ENCODE measurements around the gene GPR171.

GPR171 gene

DNA sequence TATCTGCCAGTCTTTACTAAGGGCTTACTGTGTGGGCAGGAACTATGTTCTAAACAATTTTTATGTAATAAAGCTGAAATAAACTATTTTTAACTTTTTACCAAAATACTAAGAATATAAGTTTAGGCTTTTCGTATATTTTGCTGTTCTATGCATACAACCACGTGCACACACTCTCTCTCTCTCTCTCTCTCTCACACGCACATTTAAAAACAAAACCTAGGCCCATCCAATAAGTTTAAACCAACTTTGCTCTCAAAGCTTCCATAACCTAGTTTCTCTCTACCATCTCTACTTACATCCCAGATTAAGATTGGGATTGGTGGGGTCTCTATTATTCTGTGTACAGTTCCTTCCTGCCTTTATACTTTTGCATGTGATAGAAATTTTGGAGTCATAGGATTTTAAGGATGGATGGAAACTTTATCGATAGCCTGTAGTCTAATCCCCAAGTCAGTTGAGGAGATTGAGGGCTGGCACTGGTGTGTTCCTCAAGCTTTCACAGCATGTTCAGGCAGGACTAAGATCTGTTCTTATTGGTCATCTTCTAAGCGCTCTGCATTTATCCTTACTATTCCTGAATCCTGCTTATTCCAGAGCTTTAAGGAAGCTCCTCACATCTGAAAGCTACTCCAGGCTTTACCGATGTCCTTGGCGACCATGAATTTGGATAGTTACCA, 1.8 kb downstream of the GPR171 start:
- no peaks in the 10 kb centered on the region for H3K27me3 ChIP-seq
- no peak for DNase-seq
- no peak overlapping the region for H3K27ac ChIP-seq
- no peaks in the 10 kb centered on the region for H3K9me3 ChIP-seq
- TF ChIP-seq, protein P1, sequence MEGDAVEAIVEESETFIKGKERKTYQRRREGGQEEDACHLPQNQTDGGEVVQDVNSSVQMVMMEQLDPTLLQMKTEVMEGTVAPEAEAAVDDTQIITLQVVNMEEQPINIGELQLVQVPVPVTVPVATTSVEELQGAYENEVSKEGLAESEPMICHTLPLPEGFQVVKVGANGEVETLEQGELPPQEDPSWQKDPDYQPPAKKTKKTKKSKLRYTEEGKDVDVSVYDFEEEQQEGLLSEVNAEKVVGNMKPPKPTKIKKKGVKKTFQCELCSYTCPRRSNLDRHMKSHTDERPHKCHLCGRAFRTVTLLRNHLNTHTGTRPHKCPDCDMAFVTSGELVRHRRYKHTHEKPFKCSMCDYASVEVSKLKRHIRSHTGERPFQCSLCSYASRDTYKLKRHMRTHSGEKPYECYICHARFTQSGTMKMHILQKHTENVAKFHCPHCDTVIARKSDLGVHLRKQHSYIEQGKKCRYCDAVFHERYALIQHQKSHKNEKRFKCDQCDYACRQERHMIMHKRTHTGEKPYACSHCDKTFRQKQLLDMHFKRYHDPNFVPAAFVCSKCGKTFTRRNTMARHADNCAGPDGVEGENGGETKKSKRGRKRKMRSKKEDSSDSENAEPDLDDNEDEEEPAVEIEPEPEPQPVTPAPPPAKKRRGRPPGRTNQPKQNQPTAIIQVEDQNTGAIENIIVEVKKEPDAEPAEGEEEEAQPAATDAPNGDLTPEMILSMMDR (IDR thresholded peaks at IDR 0.05) = no peak
- intact Hi-C loops (cut with DNase I; ENCODE audit: low total_unique reads) = no loop called here
- H3K4me1 ChIP-seq = no peaks in the 10 kb centered on the region
- H3K36me3 ChIP-seq = no peaks in the 10 kb centered on the region
- H3K4me3 ChIP-seq = no peak overlapping the region

DNA sequence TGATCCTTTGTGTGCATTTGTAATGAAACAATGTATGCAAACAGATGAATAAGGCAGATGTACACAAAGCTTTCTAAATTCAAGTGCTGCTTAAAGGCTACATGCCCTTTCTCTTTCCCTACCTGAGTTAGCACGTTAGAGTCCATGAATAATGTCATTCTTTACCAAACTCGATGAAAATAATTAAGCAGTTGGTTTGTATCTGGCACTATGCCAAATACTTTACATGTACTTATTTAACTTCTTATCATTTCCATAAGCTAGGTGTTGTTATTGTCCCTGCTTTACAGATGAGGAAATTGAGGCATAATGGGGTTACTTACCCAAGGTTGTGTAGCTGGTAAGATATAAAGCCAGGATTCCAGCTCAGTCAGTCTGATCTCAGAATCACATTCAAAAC, 2.4 kb downstream of the GPR171 start:
- Histone ChIP-seq H3K9me3 (no peaks in the 10 kb centered on the region), H3K36me3 (no peaks in the 10 kb centered on the region), H3K4me1 (no peaks in the 10 kb centered on the region), H3K27ac (no peak overlapping the region), H3K27me3 (no peaks in the 10 kb centered on the region), H3K4me3 (no peak overlapping the region)
- TF ChIP-seq, protein P1 (IDR thresholded peaks at IDR 0.05) = no peak
- intact Hi-C loops (cut with DNase I; ENCODE audit: low total_unique reads) = no loop called here
- DNase-seq = no peak

DNA sequence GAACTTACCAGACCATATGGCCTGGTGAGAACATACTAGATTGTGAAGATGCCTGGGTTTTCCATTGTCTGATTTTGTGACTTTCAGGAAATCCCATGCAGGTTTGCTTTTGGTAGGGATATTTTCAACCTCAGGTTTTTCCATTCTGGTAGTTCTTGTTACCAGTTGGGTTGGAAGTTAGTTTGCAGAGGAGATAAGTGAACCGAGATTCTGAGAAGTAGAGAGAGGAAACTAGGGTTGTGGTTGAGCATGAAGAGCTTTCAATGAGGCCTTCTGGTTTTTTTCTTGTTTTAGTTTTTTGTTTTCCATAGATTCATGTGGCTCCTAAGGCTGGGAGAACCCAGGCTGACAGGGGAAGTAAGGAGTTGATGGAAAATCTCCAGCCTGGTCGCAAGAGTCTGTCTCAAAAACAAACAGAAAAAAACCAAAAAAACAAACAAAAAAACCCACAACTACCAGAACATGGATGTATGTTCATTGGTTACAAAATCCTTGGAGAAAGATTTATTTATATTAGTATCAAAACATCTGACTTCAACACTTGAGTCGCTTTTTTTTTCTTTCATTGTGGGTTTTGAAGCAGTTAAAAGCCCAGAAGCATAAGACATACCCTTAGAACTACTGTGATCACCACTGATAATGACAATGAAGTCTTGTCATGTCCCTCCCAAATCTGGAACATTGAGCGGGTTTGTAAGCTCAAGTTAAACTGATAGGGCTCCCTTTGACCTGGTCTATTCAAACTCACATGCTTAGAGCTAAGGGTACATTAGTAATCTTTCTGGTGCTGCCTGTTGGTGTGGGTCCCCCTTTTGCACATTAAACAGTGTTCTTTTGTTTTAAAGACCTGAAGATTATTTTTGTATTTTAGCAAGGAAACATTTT, 3.2 kb downstream of the GPR171 start:
- TF ChIP-seq, protein P1 (IDR thresholded peaks at IDR 0.05) = no peak
- Histone ChIP-seq H3K36me3 (no peaks in the 10 kb centered on the region), H3K4me3 (no peak overlapping the region), H3K4me1 (no peaks in the 10 kb centered on the region), H3K27ac (no peak overlapping the region), H3K9me3 (no peaks in the 10 kb centered on the region), H3K27me3 (no peaks in the 10 kb centered on the region)
- DNase-seq = no peak
- intact Hi-C loops (cut with DNase I; ENCODE audit: low total_unique reads) = no loop called here

DNA sequence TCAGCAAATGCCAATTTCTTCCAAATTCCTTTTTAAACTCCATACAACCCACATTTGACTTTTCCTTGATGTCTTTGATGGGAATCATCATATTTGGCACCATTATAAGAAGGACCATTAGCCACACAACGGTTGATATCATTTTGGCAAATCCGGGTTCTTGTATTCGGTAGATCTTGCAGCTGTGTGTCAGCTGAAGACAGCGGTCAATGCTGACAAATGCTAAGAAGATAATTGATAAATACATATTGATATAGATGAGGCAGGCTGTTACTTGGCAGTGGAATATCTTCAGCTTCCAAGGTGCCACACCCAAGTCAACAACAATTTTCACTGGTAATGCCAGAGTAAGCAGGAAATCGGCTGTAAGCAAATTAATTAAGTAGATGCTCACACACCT, 4.2 kb downstream of the GPR171 start:
- no peak overlapping the region for H3K4me3 ChIP-seq
- no peaks in the 10 kb centered on the region for H3K36me3 ChIP-seq
- intact Hi-C loops (cut with DNase I; ENCODE audit: low total_unique reads) = no loop called here
- no peaks in the 10 kb centered on the region for H3K4me1 ChIP-seq
- H3K9me3 ChIP-seq = no peaks in the 10 kb centered on the region
- DNase-seq = no peak
- H3K27me3 ChIP-seq = no peaks in the 10 kb centered on the region
- TF ChIP-seq, protein P1 (IDR thresholded peaks at IDR 0.05) = no peak
- H3K27ac ChIP-seq = no peak overlapping the region

DNA sequence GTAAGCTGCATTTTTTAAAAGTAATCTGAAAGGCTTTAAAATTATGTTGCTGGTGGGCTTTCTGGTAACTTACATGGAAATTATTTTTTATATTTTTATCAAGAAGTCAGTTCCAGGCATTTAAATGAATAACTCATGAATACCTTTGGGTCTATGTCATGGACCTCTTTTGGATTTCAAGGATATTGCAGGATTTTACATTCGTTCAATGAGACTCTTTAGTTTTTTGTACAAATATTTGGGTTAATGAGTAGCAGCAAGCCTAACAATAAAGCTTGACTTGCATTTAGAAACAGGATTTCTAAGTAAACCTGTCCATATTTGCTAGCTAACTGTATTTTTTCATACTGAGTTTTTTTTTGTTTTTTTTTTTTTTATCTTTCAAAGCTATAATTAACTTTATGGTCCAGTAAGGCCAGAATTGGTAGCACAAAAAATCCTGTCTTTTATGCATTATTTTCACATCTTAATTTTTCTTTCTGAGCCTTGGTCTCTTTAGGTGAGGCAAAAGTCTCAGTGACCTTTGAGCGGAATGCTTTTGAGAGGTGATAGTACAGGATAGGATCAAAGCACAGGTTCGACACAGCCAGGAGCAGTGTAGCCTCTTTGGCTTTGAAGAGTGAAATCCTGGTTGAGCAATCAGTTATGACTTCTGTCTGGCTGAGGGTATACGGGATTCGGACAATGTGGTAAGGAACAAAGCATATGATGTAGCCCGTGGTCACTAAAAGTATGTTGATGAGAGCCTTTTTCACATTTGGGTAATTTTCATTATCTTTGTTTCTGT, 4.8 kb downstream of the GPR171 start:
- H3K27ac ChIP-seq = no peak overlapping the region
- no peak for DNase-seq
- TF ChIP-seq, protein P1 (IDR thresholded peaks at IDR 0.05) = no peak
- H3K4me3 ChIP-seq = no peak overlapping the region
- no peaks in the 10 kb centered on the region for H3K4me1 ChIP-seq
- intact Hi-C loops (cut with DNase I; ENCODE audit: low total_unique reads) = no loop called here
- H3K27me3 ChIP-seq = no peaks in the 10 kb centered on the region
- H3K9me3 ChIP-seq = no peaks in the 10 kb centered on the region
- no peaks in the 10 kb centered on the region for H3K36me3 ChIP-seq
